Body of pancreas (tissue), 4 donors: Measurements from ENCODE around the gene DNAI2.

Source experiments
- CTCF ChIP-seq, 7 experiments: fragments of 450-650 bp in 4 of 7; fragments of 200-600 bp in 3 of 7; sonication (generic) in 3 of 7; IDR thresholded peaks; one replicate each; pipeline ENCODE4 v1.5.1; 2016 to 2019; ENCODE audit warnings: antibody characterized with exemption in 7 of 7
- POLR2A ChIP-seq, 3 donors: fragments of 450-650 bp; IDR thresholded peaks; one replicate each; pipeline ENCODE4 v1.6.1; 2016; ENCODE audit warnings: antibody characterized with exemption in 3 of 3, mild to moderate bottlenecking in 2 of 3

- no peak for TF ChIP-seq CTCF (IDR thresholded peaks at IDR 0.05)
- TF ChIP-seq POLR2A (IDR thresholded peaks at IDR 0.05): no peak
These were observed 79.5 kb downstream of the DNAI2 start for GRCh38 chr17:74353446-74354060.
